ENCODE measurements around the gene NF1. TPM values are rescaled to one million over a fixed set of nuclear protein-coding genes. Genes with fewer than 3 reads are reported as not detected.

NF1 gene
- total and polyA plus RNA-seq, 2 experiments from 2014 or later = 8.4 to 45.9 TPM

DNA sequence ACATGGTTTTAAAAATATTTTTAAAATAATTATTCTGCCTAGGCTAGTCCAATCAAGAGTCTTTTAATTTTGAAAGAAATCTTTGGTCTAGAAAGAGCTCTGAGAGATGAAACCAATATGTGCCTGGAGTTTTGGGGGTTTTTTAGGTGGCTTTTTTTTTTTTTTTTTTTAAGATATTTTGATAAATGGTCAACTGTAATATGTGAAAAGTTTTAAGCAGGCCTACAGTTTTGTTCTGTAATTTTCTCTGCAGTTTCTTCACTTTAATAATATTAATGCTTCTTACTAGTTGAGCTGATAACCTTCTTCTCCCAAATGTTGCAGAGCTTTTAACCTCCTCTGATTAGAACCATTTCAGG is 157.2 kb downstream of the NF1 start:
- H3K36me3 ChIP-seq (replicated peaks; ENCODE audit: insufficient read depth, low read depth) = no peaks in the 10 kb centered on the region
- no peaks in the 10 kb centered on the region for H4K20me1 ChIP-seq (ENCODE audit: insufficient read depth, poor library complexity, severe bottlenecking)
- TF ChIP-seq, protein P1, sequence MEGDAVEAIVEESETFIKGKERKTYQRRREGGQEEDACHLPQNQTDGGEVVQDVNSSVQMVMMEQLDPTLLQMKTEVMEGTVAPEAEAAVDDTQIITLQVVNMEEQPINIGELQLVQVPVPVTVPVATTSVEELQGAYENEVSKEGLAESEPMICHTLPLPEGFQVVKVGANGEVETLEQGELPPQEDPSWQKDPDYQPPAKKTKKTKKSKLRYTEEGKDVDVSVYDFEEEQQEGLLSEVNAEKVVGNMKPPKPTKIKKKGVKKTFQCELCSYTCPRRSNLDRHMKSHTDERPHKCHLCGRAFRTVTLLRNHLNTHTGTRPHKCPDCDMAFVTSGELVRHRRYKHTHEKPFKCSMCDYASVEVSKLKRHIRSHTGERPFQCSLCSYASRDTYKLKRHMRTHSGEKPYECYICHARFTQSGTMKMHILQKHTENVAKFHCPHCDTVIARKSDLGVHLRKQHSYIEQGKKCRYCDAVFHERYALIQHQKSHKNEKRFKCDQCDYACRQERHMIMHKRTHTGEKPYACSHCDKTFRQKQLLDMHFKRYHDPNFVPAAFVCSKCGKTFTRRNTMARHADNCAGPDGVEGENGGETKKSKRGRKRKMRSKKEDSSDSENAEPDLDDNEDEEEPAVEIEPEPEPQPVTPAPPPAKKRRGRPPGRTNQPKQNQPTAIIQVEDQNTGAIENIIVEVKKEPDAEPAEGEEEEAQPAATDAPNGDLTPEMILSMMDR (IDR thresholded peaks at IDR 0.05; ENCODE audit: poor library complexity) = no peak
- TF ChIP-seq EZH2 (IDR thresholded peaks at IDR 0.05; ENCODE audit: borderline replicate concordance) = no peak
- no peak for TF ChIP-seq EZH2phosphoT487 (IDR thresholded peaks at IDR 0.05; ENCODE audit: low read depth, severe bottlenecking, unreplicated experiment)
- no peaks in the 10 kb centered on the region for H3K9me2 ChIP-seq (replicated peaks; ENCODE audit: insufficient read depth)
- no peaks in the 10 kb centered on the region for H3K9me3 ChIP-seq (ENCODE audit: low read depth)
- H2AFZ ChIP-seq = no peak overlapping the region
- H3K27ac ChIP-seq = no peak overlapping the region
- peak overlapping the region; percentile 43 for H3K4me2 ChIP-seq
- DNase-seq (ENCODE audit: low spot score) = no peak
- H3K79me2 ChIP-seq = no peaks in the 10 kb centered on the region
- H3K4me1 ChIP-seq (ENCODE audit: insufficient read depth) = peaks cover 5% of the 10 kb centered on the region
- H3K4me3 ChIP-seq = no peak overlapping the region
- no peaks in the 10 kb centered on the region for H3K27me3 ChIP-seq

DNA sequence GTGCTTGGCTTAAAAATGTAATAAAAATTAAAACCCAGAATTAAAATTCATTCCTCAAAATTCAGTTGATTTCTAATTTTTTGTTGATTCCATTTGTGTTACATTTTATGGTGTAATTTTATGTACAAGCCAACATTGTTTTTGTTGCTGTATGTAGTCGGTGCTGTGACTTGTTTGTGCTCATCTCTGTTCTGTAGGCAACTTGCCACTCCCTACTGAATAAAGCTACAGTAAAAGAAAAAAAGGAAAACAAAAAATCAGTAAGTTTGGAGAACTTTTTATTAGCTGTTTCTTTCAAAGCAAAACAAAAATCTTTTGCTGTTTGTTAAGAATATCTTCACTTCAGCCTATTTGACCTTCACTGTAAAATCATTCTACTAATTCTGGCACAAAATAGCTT is 158.0 kb downstream of the NF1 start:
- WGBS (ENCODE audit: low lambda C conversion rate, missing lambda C conversion rate) = 94% methylated on average over 1 of the region's 1 CpG
- Histone ChIP-seq H3K9me3 (ENCODE audit: low read depth) (no peaks in the 10 kb centered on the region), H3K4me1 (ENCODE audit: insufficient read depth) (peaks cover 5% of the 10 kb centered on the region), H3K9me2 (replicated peaks; ENCODE audit: insufficient read depth) (no peaks in the 10 kb centered on the region), H3K4me2 (no peak overlapping the region), H3K4me3 (no peak overlapping the region), H4K20me1 (ENCODE audit: insufficient read depth, poor library complexity, severe bottlenecking) (no peaks in the 10 kb centered on the region), H2AFZ (no peak overlapping the region), H3K27ac (no peak overlapping the region), H3K79me2 (no peaks in the 10 kb centered on the region), H3K27me3 (no peaks in the 10 kb centered on the region), H3K36me3 (replicated peaks; ENCODE audit: insufficient read depth, low read depth) (no peaks in the 10 kb centered on the region)
- no peak for DNase-seq (ENCODE audit: low spot score)
- TF ChIP-seq EZH2phosphoT487 (IDR thresholded peaks at IDR 0.05; ENCODE audit: low read depth, severe bottlenecking, unreplicated experiment) = no peak
- no peak for TF ChIP-seq EZH2 (IDR thresholded peaks at IDR 0.05; ENCODE audit: borderline replicate concordance)
- TF ChIP-seq, protein P1 (IDR thresholded peaks at IDR 0.05; ENCODE audit: poor library complexity) = no peak

DNA sequence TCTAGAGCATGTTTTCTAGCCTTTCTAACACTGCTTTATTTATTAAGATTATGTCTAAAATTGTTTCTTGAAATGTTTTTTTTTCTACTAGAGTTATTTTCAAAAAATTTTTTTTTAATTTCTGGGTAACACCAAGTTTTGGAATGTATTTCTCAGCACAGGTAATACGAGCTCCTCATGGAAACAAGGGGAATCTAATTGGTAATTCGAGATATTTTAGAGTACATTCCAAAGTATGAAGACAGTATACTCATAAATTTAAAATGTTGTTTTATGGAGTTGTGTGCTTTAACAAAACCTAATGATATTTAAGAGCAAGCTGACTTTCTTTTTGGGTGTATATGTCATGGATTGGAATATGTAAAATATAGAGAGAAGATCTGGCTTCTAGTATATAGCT is 159.9 kb downstream of the NF1 start:
- Histone ChIP-seq H3K36me3 (replicated peaks; ENCODE audit: insufficient read depth, low read depth) (no peaks in the 10 kb centered on the region), H3K9me2 (replicated peaks; ENCODE audit: insufficient read depth) (no peaks in the 10 kb centered on the region), H3K27ac (no peak overlapping the region)

More for the DNA sequence above, 159.9 kb downstream of the NF1 start:
- H3K79me2 ChIP-seq = no peaks in the 10 kb centered on the region
- no peak overlapping the region for H3K4me3 ChIP-seq
- H2AFZ ChIP-seq = no peak overlapping the region
- H3K27me3 ChIP-seq = no peaks in the 10 kb centered on the region
- no peaks in the 10 kb centered on the region for H4K20me1 ChIP-seq (ENCODE audit: insufficient read depth, poor library complexity, severe bottlenecking)
- 74% methylated on average over 2 of the region's 2 CpGs for WGBS (ENCODE audit: low lambda C conversion rate, missing lambda C conversion rate)
- no peaks in the 10 kb centered on the region for H3K9me3 ChIP-seq (ENCODE audit: low read depth)
- peaks cover 5% of the 10 kb centered on the region for H3K4me1 ChIP-seq (ENCODE audit: insufficient read depth)
- DNase-seq (ENCODE audit: low spot score) = no peak
- TF ChIP-seq EZH2 (IDR thresholded peaks at IDR 0.05; ENCODE audit: borderline replicate concordance) (no peak), EZH2phosphoT487 (IDR thresholded peaks at IDR 0.05; ENCODE audit: low read depth, severe bottlenecking, unreplicated experiment) (no peak)
- TF ChIP-seq, protein P1 (IDR thresholded peaks at IDR 0.05; ENCODE audit: poor library complexity) = no peak
- no peak overlapping the region for H3K4me2 ChIP-seq
